ENCODE results near the gene COMP. TPM values are rescaled to one million over a fixed set of nuclear protein-coding genes. Genes with fewer than 3 reads are reported as not detected.

Gene COMP
- total RNA-seq, 1 donor from 2014 or later = 0.98 TPM

GRCh38 chr19:18802354-18802753, 11.2 kb upstream of the COMP start:
- no peaks in the 10 kb centered on the region for H3K36me3 ChIP-seq
- no peak overlapping the region for H3K4me3 ChIP-seq
- H3K27ac ChIP-seq = no peak overlapping the region
- TF ChIP-seq CTCF (IDR thresholded peaks at IDR 0.05) = no peak
- no peak for TF ChIP-seq POLR2AphosphoS5 (IDR thresholded peaks at IDR 0.05; ENCODE audit: insufficient read depth in 1 of 2, low read depth in 1 of 2)
- no peak for TF ChIP-seq POLR2A (IDR thresholded peaks at IDR 0.05)
- no peaks in the 10 kb centered on the region for H3K9me3 ChIP-seq
- no peaks in the 10 kb centered on the region for H3K4me1 ChIP-seq
- DNase-seq (ENCODE audit: extremely low spot score in 2 of 2) = no peak
- intact Hi-C loops (cut with DNase I) = no loop called here
- H3K27me3 ChIP-seq = no peaks in the 10 kb centered on the region

- no peaks in the 10 kb centered on the region for H3K9me3 ChIP-seq
- no peaks in the 10 kb centered on the region for H3K36me3 ChIP-seq
- TF ChIP-seq POLR2A (IDR thresholded peaks at IDR 0.05) = no peak
- no peak for TF ChIP-seq POLR2AphosphoS5 (IDR thresholded peaks at IDR 0.05; ENCODE audit: insufficient read depth in 1 of 2, low read depth in 1 of 2)
- no peak for TF ChIP-seq CTCF (IDR thresholded peaks at IDR 0.05)
- no peak for DNase-seq (ENCODE audit: extremely low spot score in 2 of 2)
- H3K4me1 ChIP-seq = peaks cover 2% of the 10 kb centered on the region
- intact Hi-C loops (cut with DNase I) = no loop called here
- no peaks in the 10 kb centered on the region for H3K27me3 ChIP-seq
- no peak overlapping the region for H3K4me3 ChIP-seq
- no peak overlapping the region for H3K27ac ChIP-seq
Observed at GRCh38 chr19:18800636-18801035, 9.5 kb upstream of the COMP start.

GRCh38 chr19:18800079-18800478, 9.0 kb upstream of the COMP start:
- TF ChIP-seq CTCF (IDR thresholded peaks at IDR 0.05) (no peak), POLR2AphosphoS5 (IDR thresholded peaks at IDR 0.05; ENCODE audit: insufficient read depth in 1 of 2, low read depth in 1 of 2) (no peak), POLR2A (IDR thresholded peaks at IDR 0.05) (no peak)
- Histone ChIP-seq H3K27me3 (no peaks in the 10 kb centered on the region), H3K9me3 (no peaks in the 10 kb centered on the region), H3K27ac (no peak overlapping the region), H3K4me3 (no peak overlapping the region), H3K36me3 (no peaks in the 10 kb centered on the region), H3K4me1 (peaks cover 6% of the 10 kb centered on the region)
- intact Hi-C loops (cut with DNase I) = no loop called here
- no peak for DNase-seq (ENCODE audit: extremely low spot score in 2 of 2)

- H3K9me3 ChIP-seq = no peaks in the 10 kb centered on the region
- no peaks in the 10 kb centered on the region for H3K36me3 ChIP-seq
- TF ChIP-seq POLR2AphosphoS5 (IDR thresholded peaks at IDR 0.05; ENCODE audit: insufficient read depth in 1 of 2, low read depth in 1 of 2) (no peak), CTCF (IDR thresholded peaks at IDR 0.05) (no peak), POLR2A (IDR thresholded peaks at IDR 0.05) (no peak)
- DNase-seq (ENCODE audit: extremely low spot score in 2 of 2) = no peak
- intact Hi-C loops (cut with DNase I) = no loop called here
- no peaks in the 10 kb centered on the region for H3K27me3 ChIP-seq
- H3K4me1 ChIP-seq = peaks cover 6% of the 10 kb centered on the region
- no peak overlapping the region for H3K27ac ChIP-seq
- no peak overlapping the region for H3K4me3 ChIP-seq
Observed at GRCh38 chr19:18799389-18799970, 8.4 kb upstream of the COMP start.

GRCh38 chr19:18798384-18799352, 7.6 kb upstream of the COMP start:
- Histone ChIP-seq H3K27ac (no peak overlapping the region), H3K36me3 (no peaks in the 10 kb centered on the region), H3K9me3 (no peaks in the 10 kb centered on the region), H3K27me3 (no peaks in the 10 kb centered on the region), H3K4me3 (no peak overlapping the region), H3K4me1 (peaks cover 6% of the 10 kb centered on the region)
- no peak for DNase-seq (ENCODE audit: extremely low spot score in 2 of 2)
- intact Hi-C loops (cut with DNase I) = no loop called here
- TF ChIP-seq CTCF (IDR thresholded peaks at IDR 0.05) = no peak
- no peak for TF ChIP-seq POLR2AphosphoS5 (IDR thresholded peaks at IDR 0.05; ENCODE audit: insufficient read depth in 1 of 2, low read depth in 1 of 2)
- TF ChIP-seq POLR2A (IDR thresholded peaks at IDR 0.05) = no peak
